MCF 10A (cell line): ENCODE data around the gene FAM120C. TPM values are rescaled to one million over a fixed set of nuclear protein-coding genes. Genes with fewer than 3 reads are reported as not detected.

Experiments used
- BruUV-seq: library from RNA; stranded (reverse); fragments of 400-500 nt; replicated peaks from 2 replicates; lab custom pipeline; 2021; lab: Mats Ljungman, UMichigan
- CTCF ChIA-PET: fragments of 300-600 bp; sonication (Branson Sonifier 250); formaldehyde crosslinking; extraction: SDS; loops from one replicate; lab custom pipeline; 2021; ENCODE audit warnings: antibody characterized with exemption, inconsistent platforms; lab: Yijun Ruan, JAX
- POLR2A ChIA-PET: fragments of 300-600, 350-650 bp; sonication (Branson Sonifier 250); formaldehyde crosslinking; extraction: SDS; loops from one replicate; lab custom pipeline; 2020; ENCODE audit warnings: antibody characterized with exemption, inconsistent platforms; lab: Yijun Ruan, JAX
- DNase-seq: peaks from one replicate; pipeline ENCODE4 v3.0.0-alpha.2; 2018; ENCODE audit not compliant: unreplicated experiment
- H3K27ac Mint-ChIP-seq: one replicate; pipeline ENCODE4 v1.8.0; 2022; ENCODE audit warnings: mild to moderate bottlenecking, low read depth, mixed read lengths; ENCODE audit not compliant: unreplicated experiment
- H3K27me3 Mint-ChIP-seq: one replicate; pipeline ENCODE4 v1.8.0; 2022; ENCODE audit warnings: mixed read lengths; ENCODE audit not compliant: insufficient read depth, unreplicated experiment
- H3K36me3 Mint-ChIP-seq: one replicate; pipeline ENCODE4 v1.8.0; 2022; ENCODE audit warnings: mild to moderate bottlenecking, moderate library complexity, mixed read lengths; ENCODE audit not compliant: insufficient read depth, unreplicated experiment
- H3K4me1 Mint-ChIP-seq: one replicate; pipeline ENCODE4 v1.8.0; 2022; ENCODE audit warnings: mixed read lengths; ENCODE audit not compliant: insufficient read depth, unreplicated experiment
- H3K4me3 Mint-ChIP-seq: one replicate; pipeline ENCODE4 v1.8.0; 2022; ENCODE audit warnings: mild to moderate bottlenecking, moderate library complexity, mixed read lengths; ENCODE audit not compliant: unreplicated experiment
- H3K9me3 Mint-ChIP-seq: one replicate; pipeline ENCODE4 v1.8.0; 2022; ENCODE audit warnings: mixed read lengths; ENCODE audit not compliant: unreplicated experiment
- CTCF ChIP-seq: fragments of 200-600 bp; IDR thresholded peaks from one replicate; pipeline ENCODE4 v1.8.0; 2022; ENCODE audit warnings: antibody characterized with exemption, mild to moderate bottlenecking; ENCODE audit not compliant: unreplicated experiment
- intact Hi-C: fragments of 100-400 bp; cut with micrococcal nuclease; formaldehyde crosslinking; loops from 2 replicates; pipeline ENCODE4 v1.14.1; 2022
- total RNA-seq: library from RNA; stranded (reverse); gene quantifications from 2 replicates; pipeline ENCODE4 v1.2.3, GENCODE V29; 2022

Gene FAM120C
- total RNA-seq, 1 experiment from 2014 or later, result 11.3 TPM

GRCh38 chrX:54066841-54067240, 116.2 kb downstream of the FAM120C start:
- no peak overlapping the region for H3K27ac Mint-ChIP-seq
- no peak for TF ChIP-seq CTCF
- no peaks in the 10 kb centered on the region for H3K4me1 Mint-ChIP-seq
- H3K27me3 Mint-ChIP-seq, result peaks cover 35% of the 10 kb centered on the region
- no TSS peak for BruUV-seq
- ChIA-PET POLR2A (interaction anchor here (1.2 kb wide), 1 partner anchor 8 kb away, joined by 5 read pairs; no protein-coding TSS in a partner anchor), CTCF (interaction anchor here (0.6 to 0.9 kb wide), 3 partner anchors 10 to 155 kb away, joined by 3 to 4 read pairs (median 3); no protein-coding TSS in a partner anchor)
- intact Hi-C loops, result no loop called here
- no peak overlapping the region for H3K4me3 Mint-ChIP-seq
- peak; percentile 6 for DNase-seq
- H3K9me3 Mint-ChIP-seq, result no peaks in the 10 kb centered on the region
- H3K36me3 Mint-ChIP-seq, result peaks cover 4% of the 10 kb centered on the region

GRCh38 chrX:54064564-54064963, 118.5 kb downstream of the FAM120C start:
- Mint-ChIP-seq H3K27me3 (peaks cover 34% of the 10 kb centered on the region), H3K27ac (no peak overlapping the region), H3K4me3 (no peak overlapping the region), H3K4me1 (no peaks in the 10 kb centered on the region), H3K36me3 (peaks cover 4% of the 10 kb centered on the region), H3K9me3 (no peaks in the 10 kb centered on the region)
- CTCF ChIA-PET, result interaction anchor here (1.1 kb wide), 1 partner anchor 12 kb away, joined by 3 read pairs; no protein-coding TSS in a partner anchor
- DNase-seq, result no peak
- no TSS peak for BruUV-seq
- POLR2A ChIA-PET, result interaction anchor here (0.9 kb wide), 1 partner anchor 20 kb away, joined by 3 read pairs; the partner anchor contains the start of gene PHF8
- no peak for TF ChIP-seq CTCF
- intact Hi-C loops, result no loop called here

- ChIA-PET POLR2A (no interaction called here), CTCF (interaction anchor here (0.5 to 0.6 kb wide), 2 partner anchors 77 to 994 kb away, joined by 4 read pairs; no protein-coding TSS in a partner anchor)
- Mint-ChIP-seq H3K4me3 (no peak overlapping the region), H3K9me3 (no peaks in the 10 kb centered on the region), H3K36me3 (peaks cover 4% of the 10 kb centered on the region), H3K27ac (no peak overlapping the region), H3K27me3 (peaks cover 22% of the 10 kb centered on the region), H3K4me1 (no peaks in the 10 kb centered on the region)
- intact Hi-C loops, result no loop called here
- no peak for TF ChIP-seq CTCF
- no peak for DNase-seq
- no TSS peak for BruUV-seq
These were observed 119.7 kb downstream of the FAM120C start for GRCh38 chrX:54063361-54063760.

- Mint-ChIP-seq H3K4me1 (peaks cover 11% of the 10 kb centered on the region), H3K4me3 (no peak overlapping the region), H3K27ac (no peak overlapping the region), H3K9me3 (no peaks in the 10 kb centered on the region), H3K27me3 (peaks cover 24% of the 10 kb centered on the region), H3K36me3 (peaks cover 13% of the 10 kb centered on the region)
- ChIA-PET POLR2A (interaction anchor here (0.6 to 0.8 kb wide), 2 partner anchors 33 to 818 kb away, joined by 3 to 4 read pairs; no protein-coding TSS in a partner anchor), CTCF (interaction anchor here (0.7 to 1.0 kb wide), 2 partner anchors 27 to 160 kb away, joined by 3 to 5 read pairs; no protein-coding TSS in a partner anchor)
- DNase-seq, result no peak
- no peak for TF ChIP-seq CTCF
- no TSS peak for BruUV-seq
- intact Hi-C loops, result loop anchor here (10.0 kb wide), 1 partner anchor 195 kb away; no protein-coding TSS in a partner anchor
These were observed 133.3 kb downstream of the FAM120C start for GRCh38 chrX:54049801-54050200.
